Neuronal stem cell (in vitro differentiated cells): Measurements from ENCODE around the gene GTF2F1.

Source experiments
- DNase-seq: peaks from one replicate; pipeline ENCODE4 v3.0.0-alpha.2; 2013; ENCODE audit warnings: low spot score
- H2AFZ ChIP-seq: one replicate; pipeline ENCODE4 v1.6.1; 2013; ENCODE audit warnings: mild to moderate bottlenecking, low read length, inconsistent platforms
- H2AK5ac ChIP-seq: 2 replicates; pipeline ENCODE4 v1.6.1; 2013; ENCODE audit warnings: low read depth, mild to moderate bottlenecking, inconsistent platforms, low read length, moderate library complexity, mixed read lengths
- H2BK120ac ChIP-seq: 2 replicates; pipeline ENCODE4 v1.6.1; 2013; ENCODE audit warnings: low read depth, mild to moderate bottlenecking, inconsistent platforms, low read length, moderate library complexity, mixed read lengths
- H2BK12ac ChIP-seq: one replicate; pipeline ENCODE4 v1.6.1; 2013; ENCODE audit warnings: low read length, inconsistent platforms
- H2BK15ac ChIP-seq: 2 replicates; pipeline ENCODE4 v1.6.1; 2013; ENCODE audit warnings: mild to moderate bottlenecking, low read length, inconsistent platforms, mixed read lengths
- H2BK5ac ChIP-seq: one replicate; pipeline ENCODE4 v1.6.1; 2013; ENCODE audit warnings: inconsistent platforms, mild to moderate bottlenecking, low read length, moderate library complexity
- H3K14ac ChIP-seq: one replicate; pipeline ENCODE4 v1.6.1; 2013; ENCODE audit warnings: low read length, inconsistent platforms
- H3K18ac ChIP-seq: 2 replicates; pipeline ENCODE4 v1.6.1; 2013; ENCODE audit warnings: low read length, inconsistent platforms
- H3K23ac ChIP-seq: 2 replicates; pipeline ENCODE4 v1.6.1; 2013; ENCODE audit warnings: low read depth, mild to moderate bottlenecking, mixed read lengths, low read length, inconsistent platforms; ENCODE audit not compliant: poor library complexity
- H3K27ac ChIP-seq: replicated peaks from 3 replicates; pipeline ENCODE4 v1.5.1; 2013; ENCODE audit warnings: low read length, inconsistent platforms
- H3K27me3 ChIP-seq, 3 experiments: 2 replicates each; pipeline ENCODE4 v1.6.1; 2013; ENCODE audit warnings: low read length in 3 of 3, mild to moderate bottlenecking in 2 of 3, inconsistent platforms in 1 of 3, low read depth in 1 of 3, mixed read lengths in 1 of 3, moderate library complexity in 1 of 3; ENCODE audit not compliant: control insufficient read depth in 3 of 3, insufficient read depth in 3 of 3
- H3K36me3 ChIP-seq, 2 donors: replicated peaks in 1 of 2; 2 replicates each; pipeline ENCODE4 v1.6.1; 2013; ENCODE audit warnings: low read length in 2 of 2; ENCODE audit not compliant: control insufficient read depth in 2 of 2, insufficient read depth in 2 of 2
- H3K4ac ChIP-seq: 2 replicates; pipeline ENCODE4 v1.6.1; 2013; ENCODE audit warnings: inconsistent platforms, mild to moderate bottlenecking, low read length, moderate library complexity
- H3K4me1 ChIP-seq, 2 donors: 1 replicate in 1 of 2; 2 replicates in 1 of 2; pipeline ENCODE4 v1.6.1; 2013; ENCODE audit warnings: low read length in 2 of 2, low read depth in 1 of 2; ENCODE audit not compliant: control insufficient read depth in 2 of 2, insufficient read depth in 1 of 2
- H3K4me2 ChIP-seq: one replicate; pipeline ENCODE4 v1.6.1; 2013; ENCODE audit warnings: mild to moderate bottlenecking, low read length, inconsistent platforms; ENCODE audit not compliant: insufficient read depth, poor library complexity, severe bottlenecking
- H3K4me3 ChIP-seq, 2 donors: 2 replicates each; pipeline ENCODE4 v1.5.1; 2013; ENCODE audit warnings: low read length in 2 of 2, mild to moderate bottlenecking in 2 of 2, inconsistent platforms in 1 of 2, moderate library complexity in 1 of 2
- H3K79me1 ChIP-seq: one replicate; pipeline ENCODE4 v1.6.1; 2013; ENCODE audit warnings: low read depth, mild to moderate bottlenecking, inconsistent platforms, low read length, moderate library complexity
- H3K9ac ChIP-seq: one replicate; pipeline ENCODE4 v1.6.1; 2013; ENCODE audit warnings: mild to moderate bottlenecking, low read depth, low read length, inconsistent platforms; ENCODE audit not compliant: poor library complexity
- H3K9me3 ChIP-seq, 2 donors: replicated peaks in 1 of 2; 2 replicates each; pipeline versions ENCODE3 to v1.6.1; 2013; ENCODE audit warnings: low read length in 2 of 2, mild to moderate bottlenecking in 2 of 2, inconsistent platforms in 1 of 2, low read depth in 1 of 2, mixed read lengths in 1 of 2, moderate library complexity in 1 of 2; ENCODE audit not compliant: control insufficient read depth in 2 of 2, insufficient read depth in 1 of 2
- H4K8ac ChIP-seq: one replicate; pipeline ENCODE4 v1.6.1; 2013; ENCODE audit warnings: low read depth, mild to moderate bottlenecking, inconsistent platforms, low read length, moderate library complexity
- H4K91ac ChIP-seq: one replicate; pipeline ENCODE4 v1.6.1; 2013; ENCODE audit warnings: low read length, low read depth, mild to moderate bottlenecking, inconsistent platforms; ENCODE audit not compliant: poor library complexity
- WGBS, 2 donors: extraction: QIAGEN DNeasy Blood & Tissue Kit; methylation state at CpG; one replicate each; pipeline ENCODE4 v1.1.7; 2013; ENCODE audit warnings: missing lambda C conversion rate in 2 of 2, mixed read lengths in 1 of 2; ENCODE audit not compliant: insufficient read length in 2 of 2, insufficient replicate concordance in 1 of 2; ENCODE audit errors: extremely low coverage in 2 of 2; 5-methylcytosine and 5-hydroxymethylcytosine counted together

Gene GTF2F1

GRCh38 chr19:6439743-6440142, 46.8 kb upstream of the GTF2F1 start:
- no peak overlapping the region for H3K4me3 ChIP-seq
- H2BK120ac ChIP-seq = no peak overlapping the region
- no CpG with 5 or more reads among the region's 4 CpGs for WGBS, 2 donors
- H4K91ac ChIP-seq = no peak overlapping the region
- H3K79me1 ChIP-seq = no peaks in the 10 kb centered on the region
- H4K8ac ChIP-seq = no peak overlapping the region
- DNase-seq = no peak
- no peak overlapping the region for H2AK5ac ChIP-seq
- H3K23ac ChIP-seq = no peak overlapping the region
- H3K4ac ChIP-seq = no peak overlapping the region
- H3K36me3 ChIP-seq = peaks cover 0 to 2% of the 10 kb centered on the region in 2 donors
- H3K9ac ChIP-seq = no peak overlapping the region
- H3K27me3 ChIP-seq = no peaks in the 10 kb centered on the region
- H3K4me2 ChIP-seq = no peak overlapping the region
- no peaks in the 10 kb centered on the region for H3K9me3 ChIP-seq
- no peak overlapping the region for H2BK12ac ChIP-seq
- no peak overlapping the region for H2BK15ac ChIP-seq
- H2AFZ ChIP-seq = no peak overlapping the region
- no peak overlapping the region for H2BK5ac ChIP-seq
- no peak overlapping the region for H3K27ac ChIP-seq
- H3K14ac ChIP-seq = no peak overlapping the region
- H3K4me1 ChIP-seq = no peaks in the 10 kb centered on the region
- H3K18ac ChIP-seq = no peak overlapping the region

DNA sequence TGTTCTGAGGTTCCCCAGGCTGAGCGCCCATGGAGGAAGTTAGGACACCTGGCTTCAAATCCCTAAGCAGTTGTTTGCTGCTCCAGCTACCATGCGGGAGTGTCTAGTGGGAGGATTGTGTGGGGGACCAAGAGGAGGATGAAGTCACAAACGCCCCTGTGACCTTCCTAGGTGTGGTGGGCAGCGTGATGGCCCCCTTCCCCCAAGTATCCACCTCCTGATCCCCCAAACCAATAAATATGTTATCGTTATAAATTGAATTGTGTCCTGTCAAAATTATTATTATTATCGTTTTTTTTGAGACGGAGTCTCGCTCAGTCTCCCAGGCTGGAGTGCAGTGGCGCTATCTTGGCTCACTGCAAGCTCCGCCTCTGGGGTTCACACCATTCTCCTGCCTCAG, 40.7 kb upstream of the GTF2F1 start, which contains the start of gene SLC25A41:
SLC25A41 (minus strand) TSS at position 101 of the 400 bp plus-strand sequence; CDS start at position 31, 70 bp downstream.
- Histone ChIP-seq H3K4ac (no peak within 1 kb of the TSS), H2BK5ac (no peak within 1 kb of the TSS), H2BK15ac (no peak within 1 kb of the TSS), H2BK12ac (no peak within 1 kb of the TSS), H3K23ac (peak within 1 kb of the TSS; percentile 27), H3K18ac (no peak within 1 kb of the TSS), H3K9ac (no peak within 1 kb of the TSS), H3K14ac (no peak within 1 kb of the TSS), H3K36me3 (no peaks in the 10 kb centered on the region), H2BK120ac (no peak within 1 kb of the TSS), H3K4me3 (no peak within 1 kb of the TSS), H2AK5ac (no peak within 1 kb of the TSS), H4K91ac (no peak within 1 kb of the TSS), H3K4me2 (no peak within 1 kb of the TSS), H3K79me1 (no peaks in the 10 kb centered on the region), H3K27me3 (peaks cover 0 to 5% (median 4%) of the 10 kb centered on the region in 3 experiments), H3K27ac (no peak within 1 kb of the TSS), H3K4me1 (no peaks in the 10 kb centered on the region), H4K8ac (no peak within 1 kb of the TSS), H3K9me3 (no peaks in the 10 kb centered on the region), H2AFZ (no peak within 1 kb of the TSS)
- WGBS, 2 donors = no CpG with 5 or more reads among the region's 10 CpGs
- DNase-seq = no peak

DNA sequence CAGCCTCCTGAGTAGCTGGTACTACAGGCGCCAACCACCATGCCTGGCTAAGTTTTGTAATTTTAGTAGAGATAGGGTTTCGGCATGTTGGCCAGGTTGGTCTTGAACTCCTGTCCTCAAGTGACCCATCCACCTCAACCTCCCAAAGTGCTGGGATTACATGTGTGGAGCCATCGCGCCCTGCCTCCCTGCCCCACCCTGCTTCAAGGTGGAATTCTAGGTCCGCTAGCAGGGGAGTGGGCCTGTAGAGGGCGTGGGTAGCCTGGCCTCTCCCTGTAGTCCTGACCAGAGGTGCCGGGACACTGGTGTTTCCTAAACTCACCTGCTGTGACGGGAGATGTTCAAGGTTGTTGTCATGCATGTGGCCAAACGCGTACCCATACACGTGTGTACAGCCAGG, 40.2 kb upstream of the GTF2F1 start:
- H2AK5ac ChIP-seq = no peak overlapping the region
- H3K9ac ChIP-seq = no peak overlapping the region
- no peak overlapping the region for H3K4me3 ChIP-seq
- no peaks in the 10 kb centered on the region for H3K9me3 ChIP-seq
- H3K23ac ChIP-seq = peak overlapping the region; percentile 27
- no peak overlapping the region for H3K27ac ChIP-seq
- no CpG with 5 or more reads among the region's 11 CpGs for WGBS, 2 donors
- H3K36me3 ChIP-seq = no peaks in the 10 kb centered on the region
- no peak overlapping the region for H3K4ac ChIP-seq
- H3K4me2 ChIP-seq = no peak overlapping the region
- H4K8ac ChIP-seq = no peak overlapping the region
- no peak overlapping the region for H4K91ac ChIP-seq
- no peak overlapping the region for H2BK15ac ChIP-seq
- no peaks in the 10 kb centered on the region for H3K79me1 ChIP-seq
- H3K27me3 ChIP-seq = peaks cover 0 to 5% (median 4%) of the 10 kb centered on the region in 3 experiments
- no peaks in the 10 kb centered on the region for H3K4me1 ChIP-seq
- no peak overlapping the region for H2AFZ ChIP-seq
- no peak overlapping the region for H3K14ac ChIP-seq
- H3K18ac ChIP-seq = no peak overlapping the region
- H2BK120ac ChIP-seq = no peak overlapping the region
- no peak overlapping the region for H2BK12ac ChIP-seq
- no peak overlapping the region for H2BK5ac ChIP-seq
- DNase-seq = no peak

GRCh38 chr19:6431891-6432290, 38.9 kb upstream of the GTF2F1 start:
- no peak overlapping the region for H3K4ac ChIP-seq
- H3K27me3 ChIP-seq = peaks cover 0 to 5% (median 4%) of the 10 kb centered on the region in 3 experiments
- no peak overlapping the region for H2BK120ac ChIP-seq
- H3K4me1 ChIP-seq = no peaks in the 10 kb centered on the region
- H3K9ac ChIP-seq = no peak overlapping the region
- peak overlapping the region; percentile 3 for H2BK12ac ChIP-seq
- no peaks in the 10 kb centered on the region for H3K36me3 ChIP-seq
- H3K23ac ChIP-seq = peak overlapping the region; percentile 11
- H2AFZ ChIP-seq = no peak overlapping the region
- H3K18ac ChIP-seq = no peak overlapping the region
- H3K79me1 ChIP-seq = no peaks in the 10 kb centered on the region
- no peak overlapping the region for H3K27ac ChIP-seq
- WGBS, 2 donors = no CpG with 5 or more reads among the region's 11 CpGs
- no peak overlapping the region for H3K4me3 ChIP-seq
- DNase-seq = no peak
- no peaks in the 10 kb centered on the region for H3K9me3 ChIP-seq
- H4K8ac ChIP-seq = peak overlapping the region; percentile 29
- H4K91ac ChIP-seq = no peak overlapping the region
- peak overlapping the region; percentile 78 for H2AK5ac ChIP-seq
- no peak overlapping the region for H2BK5ac ChIP-seq
- H2BK15ac ChIP-seq = no peak overlapping the region
- no peak overlapping the region for H3K14ac ChIP-seq
- no peak overlapping the region for H3K4me2 ChIP-seq
